K562 (cell line): ENCODE measurements around the gene COQ9. TPM values are rescaled to one million over a fixed set of nuclear protein-coding genes. Genes with fewer than 3 reads are reported as not detected.
A peak's percentile ranks its signal among the peaks of the same experiment; 100 is the strongest.

Experiments
- LCOR ChIP-seq: sonication (generic); formaldehyde crosslinking; IDR thresholded peaks from 2 replicates; pipeline ENCODE4 v1.8.0; 2022; ENCODE audit warnings: mild to moderate bottlenecking, missing genetic modification reagents
- NCOA1 ChIP-seq: fragments of 450-650 bp; IDR thresholded peaks from 2 replicates; pipeline ENCODE4 v1.6.1; 2016; ENCODE audit warnings: low read depth
- TARDBP ChIP-seq: fragments of 450-650 bp; IDR thresholded peaks from 2 replicates; pipeline ENCODE4 v1.6.1; 2016
- ZNF263 ChIP-seq: sonication (generic); formaldehyde crosslinking; IDR thresholded peaks from 2 replicates; pipeline ENCODE4 v1.8.0; 2022; ENCODE audit warnings: mild to moderate bottlenecking, missing genetic modification reagents, borderline replicate concordance
- ZNF407 ChIP-seq: fragments of 450-650 bp; IDR thresholded peaks from 2 replicates; pipeline ENCODE4 v1.6.1; 2016; ENCODE audit warnings: low read depth
- polyA plus RNA-seq, 8 experiments: library from polyadenylated mRNA; depleted of rRNA in 4 of 8; stranded (reverse) in 5 of 8; unstranded in 3 of 8; fragments of >200 nt; fragmentation: Nextera tagmentation in 2 of 8; fragmentation: Illumina TruSeq in 1 of 8; extraction: Ambion mirVana in 2 of 8; extraction: Trizol in 1 of 8; gene quantifications; 2 replicates each; pipeline versions ENCODE4 v1.2.1 to v1.2.3, GENCODE V29; 2011 to 2014; ENCODE audit warnings: inconsistent platforms in 1 of 8, missing spikeins in 1 of 8
- total RNA-seq, 7 experiments: library from RNA; depleted of rRNA in 6 of 7; stranded (reverse); fragments of >200 nt in 6 of 7; fragmentation: Illumina TruSeq in 2 of 7; extraction: Trizol in 2 of 7; gene quantifications; 2 replicates each; pipeline versions ENCODE4 v1.2.1 to v1.2.3, GENCODE V29; 2011 to 2021; ENCODE audit warnings: low replicate concordance in 1 of 7
- TF ChIP-seq, protein P1 (sequence below), 2 experiments: fragments of 450-650 bp in 1 of 2; sonication (generic) in 1 of 2; formaldehyde crosslinking in 1 of 2; IDR thresholded peaks; 2 replicates each; pipeline versions ENCODE4 v1.7.1 to v1.9.0; 2016 to 2022; ENCODE audit warnings: inconsistent platforms in 1 of 2, mild to moderate bottlenecking in 1 of 2, missing genetic modification reagents in 1 of 2

The COQ9 gene
- total and polyA plus RNA-seq, 9 of the 15 experiments (the other 6 are each of a cell fraction or from before 2014, with no cell fraction given): 35.0 to 139 (median 71.4) TPM

- TF ChIP-seq ZNF407 (no peak), TARDBP (no peak), ZNF263 (peak; percentile 50; the same call in 1 of the 2 replicates), NCOA1 (no peak), LCOR (no peak)
- TF ChIP-seq, protein P1, sequence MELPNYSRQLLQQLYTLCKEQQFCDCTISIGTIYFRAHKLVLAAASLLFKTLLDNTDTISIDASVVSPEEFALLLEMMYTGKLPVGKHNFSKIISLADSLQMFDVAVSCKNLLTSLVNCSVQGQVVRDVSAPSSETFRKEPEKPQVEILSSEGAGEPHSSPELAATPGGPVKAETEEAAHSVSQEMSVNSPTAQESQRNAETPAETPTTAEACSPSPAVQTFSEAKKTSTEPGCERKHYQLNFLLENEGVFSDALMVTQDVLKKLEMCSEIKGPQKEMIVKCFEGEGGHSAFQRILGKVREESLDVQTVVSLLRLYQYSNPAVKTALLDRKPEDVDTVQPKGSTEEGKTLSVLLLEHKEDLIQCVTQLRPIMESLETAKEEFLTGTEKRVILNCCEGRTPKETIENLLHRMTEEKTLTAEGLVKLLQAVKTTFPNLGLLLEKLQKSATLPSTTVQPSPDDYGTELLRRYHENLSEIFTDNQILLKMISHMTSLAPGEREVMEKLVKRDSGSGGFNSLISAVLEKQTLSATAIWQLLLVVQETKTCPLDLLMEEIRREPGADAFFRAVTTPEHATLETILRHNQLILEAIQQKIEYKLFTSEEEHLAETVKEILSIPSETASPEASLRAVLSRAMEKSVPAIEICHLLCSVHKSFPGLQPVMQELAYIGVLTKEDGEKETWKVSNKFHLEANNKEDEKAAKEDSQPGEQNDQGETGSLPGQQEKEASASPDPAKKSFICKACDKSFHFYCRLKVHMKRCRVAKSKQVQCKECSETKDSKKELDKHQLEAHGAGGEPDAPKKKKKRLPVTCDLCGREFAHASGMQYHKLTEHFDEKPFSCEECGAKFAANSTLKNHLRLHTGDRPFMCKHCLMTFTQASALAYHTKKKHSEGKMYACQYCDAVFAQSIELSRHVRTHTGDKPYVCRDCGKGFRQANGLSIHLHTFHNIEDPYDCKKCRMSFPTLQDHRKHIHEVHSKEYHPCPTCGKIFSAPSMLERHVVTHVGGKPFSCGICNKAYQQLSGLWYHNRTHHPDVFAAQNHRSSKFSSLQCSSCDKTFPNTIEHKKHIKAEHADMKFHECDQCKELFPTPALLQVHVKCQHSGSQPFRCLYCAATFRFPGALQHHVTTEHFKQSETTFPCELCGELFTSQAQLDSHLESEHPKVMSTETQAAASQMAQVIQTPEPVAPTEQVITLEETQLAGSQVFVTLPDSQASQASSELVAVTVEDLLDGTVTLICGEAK (IDR thresholded peaks at IDR 0.05): 0 out of 2 replicates have a peak, but pooled peaks have one; percentile 55
- TF ChIP-seq, protein P1 (CRISPR knock-in tag; IDR thresholded peaks at IDR 0.05): no peak
Measured at GRCh38 chr16:57485916-57486857, 38.9 kb downstream of the COQ9 start, which contains the start of gene DOK4 (continued).
